ENCODE data around the gene PIAS2.

- TF ChIP-seq POLR2AphosphoS5 (IDR thresholded peaks at IDR 0.05) (no peak), POLR2A (IDR thresholded peaks at IDR 0.05) (no peak)
- TF ChIP-seq, protein P1, sequence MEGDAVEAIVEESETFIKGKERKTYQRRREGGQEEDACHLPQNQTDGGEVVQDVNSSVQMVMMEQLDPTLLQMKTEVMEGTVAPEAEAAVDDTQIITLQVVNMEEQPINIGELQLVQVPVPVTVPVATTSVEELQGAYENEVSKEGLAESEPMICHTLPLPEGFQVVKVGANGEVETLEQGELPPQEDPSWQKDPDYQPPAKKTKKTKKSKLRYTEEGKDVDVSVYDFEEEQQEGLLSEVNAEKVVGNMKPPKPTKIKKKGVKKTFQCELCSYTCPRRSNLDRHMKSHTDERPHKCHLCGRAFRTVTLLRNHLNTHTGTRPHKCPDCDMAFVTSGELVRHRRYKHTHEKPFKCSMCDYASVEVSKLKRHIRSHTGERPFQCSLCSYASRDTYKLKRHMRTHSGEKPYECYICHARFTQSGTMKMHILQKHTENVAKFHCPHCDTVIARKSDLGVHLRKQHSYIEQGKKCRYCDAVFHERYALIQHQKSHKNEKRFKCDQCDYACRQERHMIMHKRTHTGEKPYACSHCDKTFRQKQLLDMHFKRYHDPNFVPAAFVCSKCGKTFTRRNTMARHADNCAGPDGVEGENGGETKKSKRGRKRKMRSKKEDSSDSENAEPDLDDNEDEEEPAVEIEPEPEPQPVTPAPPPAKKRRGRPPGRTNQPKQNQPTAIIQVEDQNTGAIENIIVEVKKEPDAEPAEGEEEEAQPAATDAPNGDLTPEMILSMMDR (IDR thresholded peaks at IDR 0.05): no peak
These were observed 68.3 kb downstream of the PIAS2 start for GRCh38 chr18:46849007-46849406.

Data from suprapubic skin (tissue), 4 donors.